BJ (cell line): Measurements from ENCODE around the gene CTNNBIP1. TPM values are rescaled to one million over a fixed set of nuclear protein-coding genes. Genes with fewer than 3 reads are reported as not detected.
A peak's percentile ranks its signal among the peaks of the same experiment; 100 is the strongest.

Source experiments
- CTCF ChIA-PET: fragments of 350-600 bp; formaldehyde crosslinking; extraction: SDS; loops from one replicate; lab custom pipeline; 2021; ENCODE audit warnings: antibody characterized with exemption, inconsistent platforms; lab: Yijun Ruan, JAX
- POLR2A ChIA-PET: fragments of 300-600 bp; sonication (Branson Sonifier 250); formaldehyde crosslinking; extraction: SDS; loops from one replicate; lab custom pipeline; 2021; ENCODE audit warnings: antibody characterized with exemption; lab: Charles Lee
- DNase-seq: peaks from one replicate; pipeline ENCODE4 v3.0.0-alpha.2; 2011; ENCODE audit warnings: low read depth
- H3K27me3 ChIP-seq: 2 replicates; pipeline ENCODE4 v1.6.0; 2011; ENCODE audit warnings: low read length; ENCODE audit not compliant: control insufficient read depth, insufficient read depth
- H3K36me3 ChIP-seq: 2 replicates; pipeline ENCODE4 v1.5.1; 2011; ENCODE audit warnings: low read length; ENCODE audit not compliant: control insufficient read depth, insufficient read depth
- H3K4me3 ChIP-seq: 2 replicates; pipeline ENCODE4 v1.5.1; 2011; ENCODE audit warnings: low read depth, mild to moderate bottlenecking, control low read depth, low read length
- CTCF ChIP-seq: IDR thresholded peaks from 2 replicates; pipeline ENCODE4 v1.5.1; 2011; ENCODE audit warnings: low read depth, mild to moderate bottlenecking, control low read depth, inconsistent platforms, low read length, moderate library complexity; ENCODE audit not compliant: insufficient read depth
- polyA plus RNA-seq: library from polyadenylated mRNA; depleted of rRNA; stranded (reverse); fragments of >200 nt; gene quantifications from 2 replicates; pipeline ENCODE4 v1.2.3, GENCODE V29; 2011

CTNNBIP1 gene
- polyA plus RNA-seq, 1 experiment: 25.5 TPM

GRCh38 chr1:9867408-9868243 is 42.4 kb downstream of the CTNNBIP1 start:
- CTCF ChIA-PET: interaction anchor here (0.7 to 4.2 kb wide), 25 partner anchors 10 to 330 kb away, joined by 3 to 50 read pairs (median 5); partner anchors contain the start of genes LZIC and NMNAT1
- POLR2A ChIA-PET: no interaction called here
- Histone ChIP-seq H3K36me3 (peaks cover 1% of the 10 kb centered on the region; the same call in 1 of the 2 replicates), H3K27me3 (no peaks in the 10 kb centered on the region), H3K4me3 (no peak overlapping the region)
- no peak for DNase-seq
- TF ChIP-seq CTCF: peak; percentile 97

GRCh38 chr1:9866836-9867235 is 43.2 kb downstream of the CTNNBIP1 start:
- ChIA-PET POLR2A (interaction anchor here (0.6 kb wide), 1 partner anchor 17 kb away, joined by 3 read pairs; no protein-coding TSS in a partner anchor), CTCF (interaction anchor here (0.8 to 4.1 kb wide), 10 partner anchors 8 to 239 kb away, joined by 3 to 38 read pairs (median 5); no protein-coding TSS in a partner anchor)

GRCh38 chr1:9865724-9866123 is 44.3 kb downstream of the CTNNBIP1 start:
- H3K4me3 ChIP-seq: no peak overlapping the region
- ChIA-PET POLR2A (no interaction called here), CTCF (interaction anchor here (0.7 to 4.1 kb wide), 11 partner anchors 9 to 251 kb away, joined by 3 to 38 read pairs (median 5); no protein-coding TSS in a partner anchor)
- H3K36me3 ChIP-seq: peaks cover 1% of the 10 kb centered on the region; the same call in 1 of the 2 replicates
- TF ChIP-seq CTCF: no peak
- DNase-seq: no peak
- H3K27me3 ChIP-seq: no peaks in the 10 kb centered on the region

More at GRCh38 chr1:9866836-9867235, 43.2 kb downstream of the CTNNBIP1 start:
- peaks cover 1% of the 10 kb centered on the region; the same call in 1 of the 2 replicates for H3K36me3 ChIP-seq
- no peaks in the 10 kb centered on the region for H3K27me3 ChIP-seq
- no peak for DNase-seq
- H3K4me3 ChIP-seq: no peak overlapping the region
- no peak for TF ChIP-seq CTCF

- no peak for TF ChIP-seq CTCF
- Histone ChIP-seq H3K27me3 (no peaks in the 10 kb centered on the region), H3K4me3 (no peak overlapping the region), H3K36me3 (no peaks in the 10 kb centered on the region)
- CTCF ChIA-PET: interaction anchor here (0.6 to 4.3 kb wide), 8 partner anchors 12 to 236 kb away, joined by 3 to 38 read pairs (median 4); no protein-coding TSS in a partner anchor
- POLR2A ChIA-PET: no interaction called here
- DNase-seq: no peak
These were observed 46.7 kb downstream of the CTNNBIP1 start for GRCh38 chr1:9863371-9863770.

- TF ChIP-seq CTCF: no peak
- Histone ChIP-seq H3K4me3 (no peak overlapping the region), H3K27me3 (no peaks in the 10 kb centered on the region), H3K36me3 (no peaks in the 10 kb centered on the region)
- POLR2A ChIA-PET: no interaction called here
- no peak for DNase-seq
- CTCF ChIA-PET: interaction anchor here (0.7 to 4.3 kb wide), 4 partner anchors 13 to 234 kb away, joined by 3 to 22 read pairs (median 12); no protein-coding TSS in a partner anchor
These were observed 48.7 kb downstream of the CTNNBIP1 start for GRCh38 chr1:9861360-9861759.
